ENCODE data around the gene DCAF17. TPM values are rescaled to one million over a fixed set of nuclear protein-coding genes. Genes with fewer than 3 reads are reported as not detected.

The DCAF17 gene
- total RNA-seq, 1 donor from 2014 or later: 12.4 TPM

DNA sequence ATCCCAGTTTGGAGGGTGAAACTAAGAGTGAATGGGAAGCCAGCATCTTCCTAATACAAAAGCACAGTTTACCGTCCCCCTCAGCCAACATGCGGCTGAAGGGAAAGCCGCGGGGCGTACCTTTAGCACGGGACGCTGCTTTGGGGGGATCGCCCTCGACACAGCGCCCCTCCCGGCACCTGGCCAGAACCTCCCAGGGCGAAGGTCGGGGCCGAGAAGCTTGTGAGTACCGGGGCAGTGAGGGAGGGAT is 338 bp upstream of the DCAF17 start, which contains the start of gene METTL8:
TSS of gene METTL8 (minus strand) at position 228 of the 250 bp plus-strand sequence. CDS start 41,805 bp downstream, outside the sequence.
- DNase-seq (ENCODE audit: low spot score): no peak
- intact Hi-C loops (cut with DNase I): loop anchor here (2.0 to 10.0 kb wide), 4 partner anchors 89 to 506 kb away; partner anchors contain the start of genes CYBRD1, DYNC1I2 and GORASP2

- DNase-seq (ENCODE audit: low spot score): no peak
- intact Hi-C loops (cut with DNase I): loop anchor here (10.0 kb wide), 1 partner anchor 248 kb away; the partner anchor contains the start of gene DYNC1I2
Observed at GRCh38 chr2:171436307-171436706, 2.3 kb downstream of the DCAF17 start.

- DNase-seq (ENCODE audit: low spot score): no peak
- intact Hi-C loops (cut with DNase I): no loop called here
Observed at GRCh38 chr2:171441470-171441869, 7.4 kb downstream of the DCAF17 start.

DNA sequence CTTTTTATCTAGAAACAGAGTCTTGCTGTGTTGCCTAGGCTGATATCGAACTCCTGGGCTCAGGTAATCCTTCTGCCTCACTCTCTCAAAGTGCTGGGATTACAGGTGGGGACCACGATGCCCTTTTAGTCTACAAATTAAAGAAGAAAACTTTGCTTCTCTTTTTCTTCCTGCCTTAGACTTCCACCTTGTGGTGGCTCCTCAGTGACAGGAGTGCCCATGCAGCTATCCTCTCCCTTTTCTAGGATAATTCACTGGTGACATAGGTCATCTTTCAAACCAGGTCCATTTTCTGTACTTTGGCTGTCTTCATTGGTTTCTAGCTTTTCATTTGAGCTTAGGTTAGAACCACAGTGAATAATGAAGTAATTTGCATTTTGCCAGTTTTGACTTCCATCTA is 13.6 kb downstream of the DCAF17 start:
- intact Hi-C loops (cut with DNase I): no loop called here
- DNase-seq (ENCODE audit: low spot score): no peak

- intact Hi-C loops (cut with DNase I): no loop called here
Observed at GRCh38 chr2:171451074-171451473, 17.0 kb downstream of the DCAF17 start.

GRCh38 chr2:171452773-171453172 is 18.7 kb downstream of the DCAF17 start:
- intact Hi-C loops (cut with DNase I): no loop called here
- no peak for DNase-seq (ENCODE audit: low spot score)

More at GRCh38 chr2:171451074-171451473, 17.0 kb downstream of the DCAF17 start:
- no peak for DNase-seq (ENCODE audit: low spot score)

GRCh38 chr2:171459498-171459897 is 25.5 kb downstream of the DCAF17 start:
- intact Hi-C loops (cut with DNase I): no loop called here
- DNase-seq (ENCODE audit: low spot score): no peak

DNA sequence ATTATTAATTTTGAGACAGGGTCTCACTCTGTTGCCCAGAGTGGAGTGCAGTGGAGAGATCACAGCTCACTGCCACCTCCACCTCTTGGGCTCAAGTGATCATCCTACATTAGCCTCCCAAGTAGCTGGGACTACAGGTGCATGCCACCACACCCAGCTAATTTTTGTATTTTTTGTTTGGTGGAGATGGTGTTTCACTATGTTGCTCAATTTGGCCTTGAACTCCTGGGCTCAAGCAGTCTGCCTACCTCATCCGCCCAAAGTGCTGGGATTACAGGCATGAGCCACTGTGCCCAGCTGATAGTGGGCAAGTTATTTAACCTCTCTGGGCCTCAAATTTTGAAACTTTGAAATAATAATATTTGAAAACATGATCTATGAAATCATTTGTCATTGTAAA is 26.5 kb downstream of the DCAF17 start:
- DNase-seq (ENCODE audit: low spot score): no peak
- intact Hi-C loops (cut with DNase I): no loop called here

DNA sequence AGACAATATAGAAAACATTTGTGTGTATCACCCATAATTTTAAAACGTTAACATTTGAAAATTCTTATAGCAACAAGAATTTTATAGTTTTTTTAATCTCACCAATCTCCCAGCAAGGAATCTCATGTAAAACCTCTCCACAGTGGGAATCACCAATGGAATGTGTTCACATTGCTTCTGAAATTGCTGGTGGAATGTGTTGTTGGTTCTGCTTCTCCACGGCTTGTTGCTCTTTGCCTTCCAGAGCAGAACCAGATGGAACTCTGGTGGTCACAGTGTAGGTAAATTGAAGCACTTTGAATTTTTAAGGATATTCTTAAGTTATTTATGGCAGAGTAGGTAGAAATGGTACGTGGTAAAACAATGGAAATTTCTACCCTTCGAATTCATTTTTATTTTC is 35.1 kb downstream of the DCAF17 start:
- intact Hi-C loops (cut with DNase I): no loop called here
- DNase-seq (ENCODE audit: low spot score): no peak

DNA sequence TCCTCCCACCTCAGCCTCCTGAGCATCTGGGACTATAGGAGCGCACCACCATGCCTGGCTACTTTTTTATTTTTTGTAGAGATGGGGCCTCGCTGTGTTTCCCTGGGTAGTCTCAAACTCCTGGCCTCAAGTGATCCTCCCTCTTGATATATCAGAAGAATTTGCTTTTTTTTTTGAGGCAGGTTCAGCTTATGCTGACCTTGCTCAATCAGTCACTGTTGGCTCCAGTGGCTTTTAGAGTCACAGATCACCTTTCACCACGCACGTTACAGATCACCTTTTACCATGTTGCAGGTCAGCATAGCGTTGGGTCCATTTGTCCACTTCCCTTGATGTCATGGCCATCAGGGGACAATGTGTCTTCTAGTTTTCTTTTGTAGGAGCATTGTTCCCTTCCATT is 36.1 kb downstream of the DCAF17 start:
- DNase-seq (ENCODE audit: low spot score): no peak
- intact Hi-C loops (cut with DNase I): no loop called here

- intact Hi-C loops (cut with DNase I): no loop called here
- DNase-seq (ENCODE audit: low spot score): no peak
Observed at GRCh38 chr2:171475979-171476378, 42.0 kb downstream of the DCAF17 start.

DNA sequence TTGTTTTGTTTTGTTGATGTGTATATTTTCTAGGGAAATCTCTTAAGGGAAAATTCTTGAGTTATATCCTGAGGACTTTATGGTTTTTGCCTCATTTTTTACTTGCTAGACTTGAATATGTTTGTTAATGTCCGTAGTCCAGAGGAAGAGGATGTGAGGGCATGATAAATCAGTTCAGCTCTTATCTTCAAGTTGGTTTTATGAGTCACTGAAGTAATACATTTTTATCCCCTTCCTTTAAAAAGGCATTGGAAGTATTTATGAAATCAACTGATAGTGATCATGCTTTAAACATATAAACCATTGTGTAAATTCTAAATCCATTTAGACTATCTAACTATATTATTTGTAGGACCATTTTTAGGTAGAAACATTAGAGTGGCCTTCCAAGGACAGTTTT is 44.3 kb downstream of the DCAF17 start:
- no peak for DNase-seq (ENCODE audit: low spot score)
- intact Hi-C loops (cut with DNase I): no loop called here

DNA sequence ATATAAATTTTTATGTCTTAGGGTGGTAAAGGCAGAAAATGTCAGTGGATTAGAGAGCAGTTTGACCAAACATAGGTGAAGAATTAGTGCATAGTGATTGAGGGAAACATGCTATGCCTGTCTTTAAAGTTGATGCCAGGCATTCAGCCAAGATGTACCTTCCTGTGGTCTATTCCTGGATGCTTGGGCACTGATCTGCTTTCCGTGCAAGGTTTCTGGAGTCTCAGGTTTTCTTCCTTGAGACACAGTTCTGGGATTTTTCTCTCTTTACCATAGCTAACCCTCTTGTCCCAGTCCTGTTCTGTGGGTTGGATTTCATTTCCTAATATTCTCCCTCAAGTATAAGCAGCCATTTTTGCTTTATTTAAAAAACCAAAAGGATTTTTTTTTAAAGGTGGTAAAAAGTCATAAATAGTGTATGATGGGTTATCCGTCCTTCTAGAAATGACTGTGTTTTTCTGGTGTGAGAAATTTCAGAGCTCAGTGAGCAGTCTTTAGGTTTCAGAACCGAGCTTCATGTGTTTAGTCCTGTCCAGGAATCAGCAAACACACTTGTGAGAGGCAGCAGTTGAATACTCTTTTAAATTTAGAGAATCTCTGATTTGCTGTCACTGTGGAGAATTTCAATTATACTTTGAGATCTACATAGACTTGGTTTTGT is 45.3 kb downstream of the DCAF17 start:
- intact Hi-C loops (cut with DNase I): no loop called here
- no peak for DNase-seq (ENCODE audit: low spot score)

DNA sequence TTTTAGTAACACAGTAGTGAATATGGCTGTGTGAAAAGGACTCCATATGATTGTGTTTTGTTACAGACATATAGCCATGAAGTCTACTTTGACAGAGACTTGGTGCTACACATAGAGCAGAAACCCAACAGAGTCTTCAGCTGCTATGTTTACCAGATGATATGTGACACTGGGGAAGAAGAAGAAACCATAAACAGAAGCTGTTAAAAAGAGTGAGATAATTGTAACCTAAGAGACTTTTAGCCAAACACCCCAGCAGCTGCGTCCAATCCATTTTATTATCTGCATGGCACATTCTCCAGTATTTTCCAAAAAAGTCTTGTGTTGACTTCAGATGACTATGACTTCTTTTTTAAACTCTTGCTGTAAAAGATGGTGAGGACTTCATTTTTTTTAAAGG is 46.9 kb downstream of the DCAF17 start:
- intact Hi-C loops (cut with DNase I): no loop called here
- no peak for DNase-seq (ENCODE audit: low spot score)

DNA sequence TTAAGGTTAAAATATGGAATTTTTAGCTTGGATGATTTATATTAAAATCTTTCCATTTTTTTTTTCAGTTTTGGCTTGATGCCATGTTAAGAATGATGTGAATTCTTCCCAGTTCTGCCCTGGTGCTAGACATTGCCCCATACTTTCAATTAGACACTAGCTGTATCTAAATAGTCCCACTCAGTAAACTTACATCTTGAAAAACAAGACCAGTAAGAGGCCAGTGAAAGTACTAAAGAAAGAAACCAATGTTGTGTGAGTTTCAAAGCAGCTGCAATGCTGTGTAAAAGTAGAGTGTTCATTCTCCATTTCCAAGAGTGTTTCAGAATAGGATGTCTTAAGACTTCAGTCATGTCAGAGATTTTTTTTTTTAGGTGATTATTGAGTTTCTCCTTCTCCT is 48.3 kb downstream of the DCAF17 start:
- no peak for DNase-seq (ENCODE audit: low spot score)
- intact Hi-C loops (cut with DNase I): no loop called here

DNA sequence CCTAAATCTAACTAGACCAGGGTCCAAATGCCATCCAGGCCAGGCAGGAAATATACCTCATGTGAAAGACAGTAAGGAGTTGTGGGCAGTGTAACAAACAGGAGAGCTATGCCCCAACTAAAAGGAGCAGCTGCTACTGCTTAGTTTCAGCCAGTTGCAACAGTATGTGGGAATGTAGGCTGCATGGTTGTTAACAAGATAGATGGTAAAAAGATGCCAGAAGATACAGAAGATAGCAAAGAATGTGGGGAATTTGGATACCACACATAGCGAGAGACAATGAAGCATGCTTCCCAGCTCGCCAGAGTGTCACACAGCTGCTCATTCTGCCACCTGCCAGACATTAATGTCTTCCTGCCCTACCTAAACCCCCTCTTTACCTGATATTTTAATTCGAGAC is 48.9 kb downstream of the DCAF17 start:
- no peak for DNase-seq (ENCODE audit: low spot score)
- intact Hi-C loops (cut with DNase I): no loop called here

- DNase-seq (ENCODE audit: low spot score): no peak
Observed at GRCh38 chr2:171483793-171484192, 49.8 kb downstream of the DCAF17 start.

DNA sequence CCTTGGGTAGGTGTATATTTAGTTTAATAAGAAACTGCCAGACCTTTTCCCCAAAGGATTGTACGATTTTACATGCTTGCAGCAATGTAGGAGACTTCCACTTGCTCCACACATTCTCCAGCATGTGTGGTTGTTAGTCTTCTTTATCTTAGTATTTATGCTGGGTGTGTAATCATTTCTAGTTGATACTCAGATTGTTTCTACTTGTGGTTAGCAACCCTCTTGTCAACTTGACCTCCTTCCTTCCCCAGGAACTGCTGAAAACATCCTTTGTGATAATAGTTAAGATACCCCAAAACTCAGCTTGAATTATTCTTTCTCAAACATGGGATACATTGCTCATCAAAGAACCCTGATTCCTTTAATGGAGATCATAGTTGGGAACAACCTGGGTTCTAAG is 51.1 kb downstream of the DCAF17 start:
- DNase-seq (ENCODE audit: low spot score): no peak

More at GRCh38 chr2:171483793-171484192, 49.8 kb downstream of the DCAF17 start:
- intact Hi-C loops (cut with DNase I): no loop called here

DNA sequence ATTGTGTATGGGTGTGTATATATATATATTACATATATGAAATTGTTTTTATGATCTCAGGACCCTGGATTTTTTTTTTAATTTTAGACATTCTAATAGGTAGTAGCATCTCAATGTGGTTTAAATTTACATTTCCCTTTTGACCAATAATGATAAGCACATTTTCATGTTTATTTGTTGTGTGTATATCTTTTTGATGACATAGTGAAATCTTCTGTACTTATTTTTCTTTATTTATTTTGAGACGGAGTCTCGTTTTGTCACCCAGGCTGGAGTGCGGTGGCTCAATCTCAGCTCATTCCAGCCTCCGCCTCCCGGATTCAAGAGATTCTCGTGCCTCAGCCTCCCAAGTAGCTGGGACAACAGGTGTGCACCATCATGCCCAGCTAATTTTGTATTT is 53.2 kb downstream of the DCAF17 start:
- DNase-seq (ENCODE audit: low spot score): no peak
- intact Hi-C loops (cut with DNase I): no loop called here

More for the DNA sequence above, 51.1 kb downstream of the DCAF17 start:
- intact Hi-C loops (cut with DNase I): no loop called here

- intact Hi-C loops (cut with DNase I): no loop called here
- no peak for DNase-seq (ENCODE audit: low spot score)
Observed at GRCh38 chr2:171487803-171488259, 53.8 kb downstream of the DCAF17 start.

DNA sequence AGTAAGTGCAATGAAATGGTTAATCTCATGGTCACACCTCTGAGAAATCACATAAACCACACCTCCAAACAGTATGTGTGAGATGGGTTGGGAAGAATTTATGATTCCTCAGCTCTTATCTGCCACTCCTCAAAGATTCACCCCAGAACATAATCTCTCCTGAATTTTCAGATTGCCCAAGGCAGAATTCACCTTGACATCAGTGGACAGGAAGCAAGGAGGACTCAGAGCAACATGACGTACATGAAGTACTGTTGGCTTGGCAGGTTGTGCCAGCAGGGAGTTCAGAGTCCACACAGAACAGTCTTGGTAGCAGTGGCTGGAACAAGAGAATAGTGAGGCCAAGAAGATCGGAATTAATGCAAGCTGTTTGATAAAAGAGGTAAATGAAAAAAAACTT is 56.6 kb downstream of the DCAF17 start:
- no peak for DNase-seq (ENCODE audit: low spot score)
- intact Hi-C loops (cut with DNase I): no loop called here

- no peak for DNase-seq (ENCODE audit: low spot score)
- intact Hi-C loops (cut with DNase I): no loop called here
Observed at GRCh38 chr2:171491292-171491691, 57.3 kb downstream of the DCAF17 start.

Measured in cardiac septum (tissue), 1 donor.